ENCODE measurements around the gene DCLRE1B.

DNA sequence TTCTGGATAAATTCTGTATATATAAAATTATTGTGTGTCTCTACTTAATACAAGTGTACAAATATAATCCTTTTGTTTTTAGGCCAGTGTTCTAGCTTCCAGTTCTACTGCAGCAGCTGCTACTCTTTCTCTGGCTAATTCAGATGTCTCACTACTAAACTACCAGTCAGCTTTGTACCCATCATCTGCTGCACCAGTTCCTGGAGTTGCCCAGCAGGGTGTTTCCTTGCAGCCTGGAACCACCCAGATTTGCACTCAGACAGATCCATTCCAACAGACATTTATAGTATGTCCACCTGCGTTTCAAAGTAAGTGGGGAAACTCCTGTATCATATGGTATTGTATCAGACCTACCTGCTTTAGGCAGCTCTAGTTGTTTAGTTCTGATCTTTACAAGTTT lies 52.9 kb downstream of the DCLRE1B start:
- no peak for TF ChIP-seq CTCF (IDR thresholded peaks at IDR 0.05)
- no peak for TF ChIP-seq POLR2A (IDR thresholded peaks at IDR 0.05)

Measured in heart left ventricle (tissue), 13 donors.